OCI-LY3 (cell line): ENCODE measurements around the gene NOXO1.

Experiments
- H2AFZ ChIP-seq: fragments of 200-600, 300-600 bp; shearing (Covaris generic); 2 replicates; pipeline ENCODE4 v1.6.0; 2014; ENCODE audit warnings: antibody characterized with exemption, low read depth, low read length
- H3K27ac ChIP-seq: fragments of 200-600, 300-600 bp; sonication (generic); 2 replicates; pipeline ENCODE4 v1.5.1; 2014; ENCODE audit warnings: mild to moderate bottlenecking, low read length, moderate library complexity, mixed read lengths
- H3K27me3 ChIP-seq: fragments of 200-600, 300-600 bp; sonication (generic); 2 replicates; pipeline ENCODE4 v1.6.1; 2014; ENCODE audit warnings: low read depth, low read length, mixed read lengths
- H3K36me3 ChIP-seq: fragments of 200-600, 300-600 bp; sonication (generic); replicated peaks from 2 replicates; pipeline ENCODE3; 2014; ENCODE audit warnings: low read depth, low read length, mixed read lengths
- H3K4me1 ChIP-seq: fragments of 300-600, 200-600 bp; sonication (generic); 2 replicates; pipeline ENCODE4 v1.6.1; 2014; ENCODE audit warnings: low read length, mixed read lengths
- H3K4me2 ChIP-seq: fragments of 200-600, 300-600 bp; sonication (generic); 2 replicates; pipeline ENCODE4 v1.6.1; 2014; ENCODE audit warnings: low read length, mixed read lengths
- H3K4me3 ChIP-seq: fragments of 300-600, 200-600 bp; sonication (generic); 2 replicates; pipeline ENCODE4 v1.5.1; 2014; ENCODE audit warnings: antibody characterized with exemption, mild to moderate bottlenecking, low read length, moderate library complexity
- H3K79me2 ChIP-seq: fragments of 300-600, 200-600 bp; shearing (Covaris generic); 2 replicates; pipeline ENCODE4 v1.6.1; 2014; ENCODE audit warnings: mild to moderate bottlenecking, low read length, mixed read lengths
- H3K9ac ChIP-seq: fragments of 300-600, 200-600 bp; shearing (Covaris generic); 2 replicates; pipeline ENCODE4 v1.6.0; 2014; ENCODE audit warnings: mild to moderate bottlenecking, low read length, moderate library complexity
- H3K9me3 ChIP-seq: fragments of 200-600, 300-600 bp; shearing (Covaris generic); 2 replicates; pipeline ENCODE4 v1.6.1; 2014; ENCODE audit warnings: low read length, mixed read lengths; ENCODE audit not compliant: insufficient read depth
- H4K20me1 ChIP-seq: fragments of 200-600, 300-600 bp; sonication (generic); 2 replicates; pipeline ENCODE4 v1.6.1; 2016; ENCODE audit warnings: low read length, mixed read lengths; ENCODE audit not compliant: insufficient read depth
- CTCF ChIP-seq: fragments of 200-600, 300-600 bp; sonication (generic); IDR thresholded peaks from 2 replicates; pipeline ENCODE4 v1.5.1; 2014; ENCODE audit warnings: antibody characterized with exemption, low read length, low read depth
- EZH2phosphoT487 ChIP-seq: fragments of 200-600 bp; shearing (Covaris generic); IDR thresholded peaks from 2 replicates; pipeline ENCODE4 v1.6.1; 2018; ENCODE audit warnings: antibody characterized with exemption, mixed run types, low read depth

NOXO1 gene

GRCh38 chr16:1982013-1982433 is 754 bp upstream of the NOXO1 start:
- Histone ChIP-seq H3K27me3 (no peaks in the 10 kb centered on the region), H3K4me2 (no peak overlapping the region), H3K36me3 (peaks cover 19% of the 10 kb centered on the region), H3K79me2 (peaks cover 12% of the 10 kb centered on the region), H2AFZ (no peak overlapping the region), H3K9ac (no peak overlapping the region), H3K9me3 (no peaks in the 10 kb centered on the region), H3K27ac (no peak overlapping the region), H4K20me1 (no peaks in the 10 kb centered on the region), H3K4me1 (peaks cover 10% of the 10 kb centered on the region), H3K4me3 (no peak overlapping the region)
- TF ChIP-seq CTCF, result no peak
- no peak for TF ChIP-seq EZH2phosphoT487

- no peak for TF ChIP-seq EZH2phosphoT487
- TF ChIP-seq CTCF, result no peak
- Histone ChIP-seq H3K4me1 (peaks cover 9% of the 10 kb centered on the region), H3K79me2 (peaks cover 11% of the 10 kb centered on the region), H3K4me2 (no peak overlapping the region), H3K9ac (no peak overlapping the region), H3K27ac (no peak overlapping the region), H3K36me3 (peaks cover 17% of the 10 kb centered on the region), H2AFZ (no peak overlapping the region), H3K9me3 (no peaks in the 10 kb centered on the region), H3K4me3 (no peak overlapping the region), H3K27me3 (no peaks in the 10 kb centered on the region), H4K20me1 (no peaks in the 10 kb centered on the region)
Measured at GRCh38 chr16:1980770-1981087, 540 bp downstream of the NOXO1 start.

- Histone ChIP-seq H3K79me2 (peaks cover 5% of the 10 kb centered on the region), H3K9me3 (no peaks in the 10 kb centered on the region), H3K36me3 (peaks cover 15% of the 10 kb centered on the region), H3K27me3 (no peaks in the 10 kb centered on the region), H3K9ac (no peak overlapping the region), H4K20me1 (no peaks in the 10 kb centered on the region), H3K4me1 (peaks cover 3% of the 10 kb centered on the region), H2AFZ (no peak overlapping the region), H3K27ac (no peak overlapping the region), H3K4me3 (no peak overlapping the region), H3K4me2 (no peak overlapping the region)
- TF ChIP-seq EZH2phosphoT487, result no peak
- no peak for TF ChIP-seq CTCF
Measured at GRCh38 chr16:1980030-1980769, 1.1 kb downstream of the NOXO1 start.

- H3K36me3 ChIP-seq, result peaks cover 21% of the 10 kb centered on the region
- no peak overlapping the region for H3K27ac ChIP-seq
- no peak for TF ChIP-seq EZH2phosphoT487
- TF ChIP-seq CTCF, result no peak
- no peak overlapping the region for H3K4me3 ChIP-seq
- H3K9me3 ChIP-seq, result no peaks in the 10 kb centered on the region
- no peak overlapping the region for H2AFZ ChIP-seq
- H4K20me1 ChIP-seq, result no peaks in the 10 kb centered on the region
- H3K4me1 ChIP-seq, result no peaks in the 10 kb centered on the region
- no peak overlapping the region for H3K9ac ChIP-seq
- no peak overlapping the region for H3K4me2 ChIP-seq
- no peaks in the 10 kb centered on the region for H3K27me3 ChIP-seq
- no peaks in the 10 kb centered on the region; the same call in 1 of the 2 replicates for H3K79me2 ChIP-seq
Measured at GRCh38 chr16:1979271-1980029, 1.8 kb downstream of the NOXO1 start.
